Large intestine (tissue), 3 donors: ENCODE data around the gene DMD. TPM values are rescaled to one million over a fixed set of nuclear protein-coding genes. Genes with fewer than 3 reads are reported as not detected.

ENCODE experiments used
- DNase-seq, 2 donors: peaks; one replicate each; pipeline versions ENCODE4 v3.0.0 to v3.0.0-alpha.2; 2013
- H3K27ac ChIP-seq: one replicate; pipeline ENCODE4 v1.5.1; 2013; ENCODE audit warnings: low read length
- H3K27me3 ChIP-seq: 2 replicates; pipeline ENCODE4 v1.6.1; 2013; ENCODE audit warnings: low read length; ENCODE audit not compliant: control insufficient read depth, insufficient read depth
- H3K36me3 ChIP-seq: 2 replicates; pipeline ENCODE4 v1.6.1; 2013; ENCODE audit warnings: low read length; ENCODE audit not compliant: control insufficient read depth, insufficient read depth
- H3K4me1 ChIP-seq: one replicate; pipeline ENCODE4 v1.6.1; 2013; ENCODE audit warnings: low read length; ENCODE audit not compliant: control insufficient read depth, insufficient read depth
- H3K4me3 ChIP-seq: one replicate; pipeline ENCODE4 v1.5.1; 2013; ENCODE audit warnings: low read length
- H3K9me3 ChIP-seq: one replicate; pipeline ENCODE4 v1.6.1; 2013; ENCODE audit warnings: mild to moderate bottlenecking, low read depth, low read length, moderate library complexity; ENCODE audit not compliant: control insufficient read depth
- WGBS: methylation state at CpG from one replicate; pipeline ENCODE4 v1.1.5; 2013; ENCODE audit warnings: low lambda C conversion rate; ENCODE audit not compliant: insufficient coverage; 5-methylcytosine and 5-hydroxymethylcytosine counted together
- polyA plus RNA-seq: library from polyadenylated mRNA; unstranded; fragments of 120-200 nt; gene quantifications from one replicate; pipeline ENCODE4 v1.2.1, GENCODE V29; 2013

The DMD gene
- polyA plus RNA-seq, 1 donor = 23.3 TPM

- WGBS = no CpG with 5 or more reads among the region's 4 CpGs
- no peaks in the 10 kb centered on the region for H3K4me1 ChIP-seq
- DNase-seq = no peak
- H3K27ac ChIP-seq = no peak overlapping the region
- no peaks in the 10 kb centered on the region for H3K36me3 ChIP-seq
- no peaks in the 10 kb centered on the region for H3K9me3 ChIP-seq
- H3K27me3 ChIP-seq = no peaks in the 10 kb centered on the region
- no peak overlapping the region for H3K4me3 ChIP-seq
Observed at GRCh38 chrX:32408389-32408788, 803.0 kb downstream of the DMD start.

GRCh38 chrX:32397562-32398216 lies 813.7 kb downstream of the DMD start:
- Histone ChIP-seq H3K27ac (no peak overlapping the region), H3K27me3 (no peaks in the 10 kb centered on the region), H3K4me1 (no peaks in the 10 kb centered on the region), H3K36me3 (no peaks in the 10 kb centered on the region), H3K4me3 (no peak overlapping the region), H3K9me3 (no peaks in the 10 kb centered on the region)
- DNase-seq = no peak
- whole genome bisulfite sequencing = 100% methylated on average over 1 of the region's 4 CpGs

GRCh38 chrX:32395878-32396277 lies 815.5 kb downstream of the DMD start:
- no peak for DNase-seq
- Histone ChIP-seq H3K27ac (no peak overlapping the region), H3K27me3 (no peaks in the 10 kb centered on the region), H3K4me1 (no peaks in the 10 kb centered on the region), H3K36me3 (no peaks in the 10 kb centered on the region), H3K4me3 (no peak overlapping the region), H3K9me3 (no peaks in the 10 kb centered on the region)
- no CpG with 5 or more reads among the region's 2 CpGs for WGBS

- no peaks in the 10 kb centered on the region for H3K36me3 ChIP-seq
- DNase-seq = no peak
- H3K27me3 ChIP-seq = no peaks in the 10 kb centered on the region
- H3K27ac ChIP-seq = no peak overlapping the region
- no CpG with 5 or more reads among the region's 4 CpGs for WGBS
- no peaks in the 10 kb centered on the region for H3K4me1 ChIP-seq
- no peak overlapping the region for H3K4me3 ChIP-seq
- no peaks in the 10 kb centered on the region for H3K9me3 ChIP-seq
Observed at GRCh38 chrX:32392655-32393054, 818.7 kb downstream of the DMD start.

- Histone ChIP-seq H3K9me3 (no peaks in the 10 kb centered on the region), H3K4me1 (no peaks in the 10 kb centered on the region), H3K27ac (no peak overlapping the region), H3K36me3 (no peaks in the 10 kb centered on the region), H3K27me3 (no peaks in the 10 kb centered on the region), H3K4me3 (no peak overlapping the region)
- WGBS = no CpG with 5 or more reads among the region's 5 CpGs
- DNase-seq = peak in 1 of 2 donors; percentile 1
Observed at GRCh38 chrX:32370456-32371205, 840.7 kb downstream of the DMD start.

- WGBS = no CpG with 5 or more reads among the region's 7 CpGs
- Histone ChIP-seq H3K27ac (no peak overlapping the region), H3K9me3 (no peaks in the 10 kb centered on the region), H3K4me1 (no peaks in the 10 kb centered on the region), H3K27me3 (no peaks in the 10 kb centered on the region), H3K4me3 (no peak overlapping the region), H3K36me3 (no peaks in the 10 kb centered on the region)
- no peak for DNase-seq
Observed at GRCh38 chrX:32293962-32294700, 917.2 kb downstream of the DMD start.

GRCh38 chrX:32289356-32289755 lies 922.0 kb downstream of the DMD start:
- no peaks in the 10 kb centered on the region for H3K27me3 ChIP-seq
- no peaks in the 10 kb centered on the region for H3K9me3 ChIP-seq
- no CpG with 5 or more reads among the region's 3 CpGs for WGBS
- no peak for DNase-seq
- H3K4me3 ChIP-seq = no peak overlapping the region
- no peaks in the 10 kb centered on the region for H3K36me3 ChIP-seq
- no peaks in the 10 kb centered on the region for H3K4me1 ChIP-seq
- H3K27ac ChIP-seq = no peak overlapping the region

- no peak for DNase-seq
Observed at GRCh38 chrX:32281853-32282252, 929.5 kb downstream of the DMD start.

GRCh38 chrX:32280921-32281320 lies 930.4 kb downstream of the DMD start:
- Histone ChIP-seq H3K36me3 (no peaks in the 10 kb centered on the region), H3K9me3 (no peaks in the 10 kb centered on the region), H3K4me3 (no peak overlapping the region), H3K27ac (no peak overlapping the region), H3K4me1 (no peaks in the 10 kb centered on the region), H3K27me3 (no peaks in the 10 kb centered on the region)
- WGBS = no CpG with 5 or more reads among the region's 3 CpGs
- DNase-seq = no peak

More at GRCh38 chrX:32281853-32282252, 929.5 kb downstream of the DMD start:
- Histone ChIP-seq H3K27ac (no peak overlapping the region), H3K4me1 (no peaks in the 10 kb centered on the region), H3K4me3 (no peak overlapping the region), H3K9me3 (no peaks in the 10 kb centered on the region), H3K36me3 (no peaks in the 10 kb centered on the region), H3K27me3 (no peaks in the 10 kb centered on the region)
- WGBS = no CpG with 5 or more reads among the region's 1 CpG

GRCh38 chrX:32280489-32280888 lies 930.9 kb downstream of the DMD start:
- H3K4me1 ChIP-seq = no peaks in the 10 kb centered on the region
- H3K27ac ChIP-seq = no peak overlapping the region
- DNase-seq = no peak
- WGBS = no CpG with 5 or more reads among the region's 2 CpGs
- H3K4me3 ChIP-seq = no peak overlapping the region
- no peaks in the 10 kb centered on the region for H3K27me3 ChIP-seq
- H3K36me3 ChIP-seq = no peaks in the 10 kb centered on the region
- H3K9me3 ChIP-seq = no peaks in the 10 kb centered on the region
